Thoracic aorta (tissue), 2 donors: ENCODE data around the gene CREBRF. TPM values are rescaled to one million over a fixed set of nuclear protein-coding genes. Genes with fewer than 3 reads are reported as not detected.

Experiments
- ATAC-seq: fragments of 150-250 bp; one replicate; pipeline ENCODE4 v1.8.0; 2017; ENCODE audit warnings: low read depth; ENCODE audit not compliant: insufficient number of reproducible peaks, low FRiP score
- DNase-seq: peaks from one replicate; pipeline ENCODE4 v3.0.0-alpha.2; 2020; ENCODE audit warnings: low spot score
- H3K27ac ChIP-seq, 2 donors: fragments of 200-600 bp; sonication (generic); 1 replicate in 1 of 2; 2 replicates in 1 of 2; pipeline ENCODE4 v1.5.1; 2016; ENCODE audit warnings: mild to moderate bottlenecking in 2 of 2, moderate library complexity in 2 of 2
- H3K27me3 ChIP-seq: fragments of 200-600 bp; sonication (generic); replicated peaks from 2 replicates; pipeline ENCODE4 v1.6.0; 2016; ENCODE audit warnings: mild to moderate bottlenecking; ENCODE audit not compliant: insufficient read depth
- H3K36me3 ChIP-seq: fragments of 200-600 bp; sonication (generic); one replicate; pipeline ENCODE4 v1.5.1; 2016
- H3K4me1 ChIP-seq, 2 donors: fragments of 200-600 bp; sonication (generic); 1 replicate in 1 of 2; 2 replicates in 1 of 2; pipeline versions ENCODE4 v1.5.1 to v1.6.0; 2016; ENCODE audit warnings: low read depth in 2 of 2, mild to moderate bottlenecking in 1 of 2; ENCODE audit not compliant: control insufficient read depth in 1 of 2
- H3K4me3 ChIP-seq: fragments of 200-600 bp; sonication (generic); 2 replicates; pipeline ENCODE4 v1.5.1; 2016; ENCODE audit warnings: mild to moderate bottlenecking
- H3K9me3 ChIP-seq: fragments of 200-600 bp; sonication (generic); 2 replicates; pipeline ENCODE4 v1.5.1; 2016
- CTCF ChIP-seq: fragments of 200-600 bp; sonication (generic); IDR thresholded peaks from one replicate; pipeline ENCODE4 v1.5.1; 2019; ENCODE audit warnings: antibody characterized with exemption
- total RNA-seq, 2 donors: library from RNA; depleted of rRNA; stranded (reverse); fragments of >200 nt; gene quantifications; one replicate each; pipeline versions ENCODE4 v1.1.0 to v1.2.3, GENCODE V29; 2016

The CREBRF gene
- total RNA-seq, 2 donors from 2014 or later = 39.3 to 43.5 TPM

- TF ChIP-seq CTCF = no peak
- H3K4me1 ChIP-seq = no peaks in the 10 kb centered on the region
- H3K27ac ChIP-seq = no peak overlapping the region
- ATAC-seq (no peak), DNase-seq (no peak)
- H3K36me3 ChIP-seq = no peaks in the 10 kb centered on the region
- H3K4me3 ChIP-seq = no peak overlapping the region
- H3K27me3 ChIP-seq = no peaks in the 10 kb centered on the region
- peaks cover 5% of the 10 kb centered on the region for H3K9me3 ChIP-seq
Observed at GRCh38 chr5:173180331-173180730, 124.2 kb downstream of the CREBRF start.

- DNase-seq (no peak), ATAC-seq (no peak)
- H3K4me1 ChIP-seq = no peaks in the 10 kb centered on the region
- no peaks in the 10 kb centered on the region for H3K36me3 ChIP-seq
- H3K9me3 ChIP-seq = no peaks in the 10 kb centered on the region
- H3K27me3 ChIP-seq = no peaks in the 10 kb centered on the region
- H3K4me3 ChIP-seq = no peak overlapping the region
- TF ChIP-seq CTCF = no peak
- no peak overlapping the region for H3K27ac ChIP-seq
Observed at GRCh38 chr5:173187054-173187743, 131.0 kb downstream of the CREBRF start.

GRCh38 chr5:173188280-173188679 lies 132.1 kb downstream of the CREBRF start:
- no peak for TF ChIP-seq CTCF
- no peak for ATAC-seq
- Histone ChIP-seq H3K36me3 (no peaks in the 10 kb centered on the region), H3K27ac (no peak overlapping the region), H3K9me3 (no peaks in the 10 kb centered on the region), H3K4me3 (no peak overlapping the region), H3K27me3 (no peaks in the 10 kb centered on the region), H3K4me1 (no peaks in the 10 kb centered on the region)
- no peak for DNase-seq

Other genes with a start within 250 kb of the CREBRF start
- gene ERGIC1, start 222.1 kb upstream of the CREBRF start, total RNA-seq = 100 to 1,000 TPM; 141 to 230 TPM
- 1 to 10 TPM; 7.2 to 9.9 TPM for gene RPL26L1, start 96.9 kb upstream of the CREBRF start, total RNA-seq
- gene ATP6V0E1, start 72.6 kb upstream of the CREBRF start, total RNA-seq = 100 to 1,000 TPM; 117 to 123 TPM
- 1 to 10 TPM; 4.9 to 7.8 TPM for gene BNIP1, start 88.2 kb downstream of the CREBRF start, total RNA-seq
- gene NKX2-5, start 178.9 kb downstream of the CREBRF start, total RNA-seq = not detected